CD14-positive monocyte (primary cell): ENCODE measurements around the gene SCAMP5. TPM values are rescaled to one million over a fixed set of nuclear protein-coding genes. Genes with fewer than 3 reads are reported as not detected.

ENCODE experiments used
- DNase-seq, 3 donors: peaks; one replicate each; pipeline ENCODE4 v3.0.0-alpha.2; 2011 to 2022
- H2AFZ ChIP-seq: 2 replicates; pipeline ENCODE4 v1.6.0; 2012; ENCODE audit warnings: mild to moderate bottlenecking, low read depth, low read length, inconsistent platforms; ENCODE audit not compliant: insufficient read depth, poor library complexity, severe bottlenecking
- H3K27ac ChIP-seq, 2 donors: 1 replicate in 1 of 2; 2 replicates in 1 of 2; pipeline ENCODE4 v1.5.1; 2012 to 2013; ENCODE audit warnings: low read length in 2 of 2, control low read depth in 1 of 2, inconsistent platforms in 1 of 2, low read depth in 1 of 2, mild to moderate bottlenecking in 1 of 2
- H3K27me3 ChIP-seq, 2 donors: one replicate each; pipeline versions ENCODE4 v1.6.0 to v1.6.1; 2011 to 2013; ENCODE audit warnings: low read length in 2 of 2; ENCODE audit not compliant: control insufficient read depth in 2 of 2, insufficient read depth in 2 of 2
- H3K36me3 ChIP-seq, 2 donors: replicated peaks in 1 of 2; 1 replicate in 1 of 2; 2 replicates in 1 of 2; pipeline versions ENCODE4 v1.5.1 to v1.6.1; 2012 to 2013; ENCODE audit warnings: low read length in 2 of 2, control low read depth in 1 of 2, inconsistent platforms in 1 of 2, mild to moderate bottlenecking in 1 of 2; ENCODE audit not compliant: insufficient read depth in 2 of 2, control insufficient read depth in 1 of 2
- H3K4me1 ChIP-seq, 2 donors: 1 replicate in 1 of 2; 2 replicates in 1 of 2; pipeline versions ENCODE4 v1.5.1 to v1.6.1; 2012 to 2013; ENCODE audit warnings: low read length in 2 of 2, control low read depth in 1 of 2, inconsistent platforms in 1 of 2, mild to moderate bottlenecking in 1 of 2, moderate library complexity in 1 of 2; ENCODE audit not compliant: insufficient read depth in 2 of 2, control insufficient read depth in 1 of 2
- H3K4me2 ChIP-seq: replicated peaks from 2 replicates; pipeline ENCODE3; 2012; ENCODE audit warnings: low read length, moderate library complexity, mild to moderate bottlenecking; ENCODE audit not compliant: poor library complexity, severe bottlenecking; ENCODE audit errors: extremely low read depth
- H3K4me3 ChIP-seq, 3 experiments: fragments of 200-600 bp in 1 of 3; sonication (generic) in 1 of 3; replicated peaks in 1 of 3; 1 replicate in 2 of 3; 2 replicates in 1 of 3; pipeline ENCODE4 v1.5.1; 2011 to 2013; ENCODE audit warnings: low read length in 3 of 3, mild to moderate bottlenecking in 3 of 3, control low read depth in 2 of 3, low read depth in 2 of 3, inconsistent platforms in 1 of 3, moderate library complexity in 1 of 3
- H3K79me2 ChIP-seq: 2 replicates; pipeline ENCODE4 v1.6.0; 2012; ENCODE audit warnings: mild to moderate bottlenecking, control low read depth, inconsistent platforms, low read length, moderate library complexity; ENCODE audit not compliant: insufficient read depth
- H3K9ac ChIP-seq: 2 replicates; pipeline ENCODE4 v1.6.0; 2017; ENCODE audit warnings: low read length, mild to moderate bottlenecking; ENCODE audit not compliant: insufficient read depth, poor library complexity, severe bottlenecking
- H3K9me3 ChIP-seq, 2 donors: replicated peaks in 1 of 2; 1 replicate in 1 of 2; 2 replicates in 1 of 2; pipeline versions ENCODE4 v1.5.1 to v1.6.1; 2012 to 2013; ENCODE audit warnings: low read length in 2 of 2, control low read depth in 1 of 2; ENCODE audit not compliant: control insufficient read depth in 1 of 2, insufficient read depth in 1 of 2
- H4K20me1 ChIP-seq: 2 replicates; pipeline ENCODE4 v1.6.0; 2012; ENCODE audit warnings: mild to moderate bottlenecking, low read length, control low read depth, moderate library complexity; ENCODE audit not compliant: insufficient read depth
- H3K27ac Mint-ChIP-seq, 7 donors: one replicate each; pipeline ENCODE4 v1.8.0; 2020; ENCODE audit warnings: mild to moderate bottlenecking in 7 of 7, mixed read lengths in 7 of 7, moderate library complexity in 6 of 7, inconsistent platforms in 2 of 7
- H3K27me3 Mint-ChIP-seq, 3 donors: one replicate each; pipeline ENCODE4 v1.8.0; 2021 to 2022; ENCODE audit warnings: low read depth in 3 of 3, mild to moderate bottlenecking in 3 of 3, mixed read lengths in 3 of 3, moderate library complexity in 3 of 3, inconsistent platforms in 1 of 3
- H3K36me3 Mint-ChIP-seq, 2 donors: one replicate each; pipeline ENCODE4 v1.8.0; 2020; ENCODE audit warnings: mixed read lengths in 2 of 2, inconsistent platforms in 1 of 2, mild to moderate bottlenecking in 1 of 2
- H3K4me1 Mint-ChIP-seq: one replicate; pipeline ENCODE4 v1.8.0; 2020; ENCODE audit warnings: mild to moderate bottlenecking, mixed read lengths
- H3K4me3 Mint-ChIP-seq, 2 donors: one replicate each; pipeline ENCODE4 v1.8.0; 2020; ENCODE audit warnings: mild to moderate bottlenecking in 2 of 2, mixed read lengths in 2 of 2, moderate library complexity in 1 of 2
- H3K9me3 Mint-ChIP-seq, 7 donors: one replicate each; pipeline ENCODE4 v1.8.0; 2020 to 2022; ENCODE audit warnings: mixed read lengths in 7 of 7, mild to moderate bottlenecking in 6 of 7, moderate library complexity in 6 of 7, inconsistent platforms in 2 of 7
- WGBS: methylation state at CpG from one replicate; pipeline ENCODE4 v1.1.5; 2013; ENCODE audit warnings: missing lambda C conversion rate; ENCODE audit not compliant: insufficient coverage; 5-methylcytosine and 5-hydroxymethylcytosine counted together
- intact Hi-C, 2 donors: fragments of 100-400 bp; cut with micrococcal nuclease; formaldehyde crosslinking; loops; one replicate each; pipeline versions ENCODE4 v1.15.0 to v1.15.1; 2023
- polyA minus RNA-seq: library from RNA; depleted of rRNA, polyadenylated mRNA; stranded (reverse); fragments of >200 nt; gene quantifications from 2 replicates; pipeline ENCODE4 v1.2.3, GENCODE V29; 2012
- polyA plus RNA-seq, 3 donors: library from polyadenylated mRNA; depleted of rRNA in 1 of 3; unstranded in 2 of 3; stranded (reverse) in 1 of 3; fragments of 300-500 nt in 2 of 3; fragments of >200 nt in 1 of 3; fragmentation: Illumina TruSeq in 2 of 3; gene quantifications; 1 replicate in 2 of 3; 2 replicates in 1 of 3; pipeline ENCODE4 v1.2.3, GENCODE V29; 2012 to 2021
- total RNA-seq, 12 experiments: library from RNA in 1 of 12; stranded (reverse) in 1 of 12; fragments of 120-200 nt in 1 of 12; gene quantifications; one replicate each; pipeline ENCODE4 v1.2.4 and lab custom pipeline; 2013 to 2026; ENCODE audit warnings: mixed read lengths in 6 of 12, inconsistent platforms in 1 of 12
- TF ChIP-seq, protein P1 (sequence below): fragments of 200-600 bp; IDR thresholded peaks from one replicate; pipeline ENCODE4 v1.8.0; 2022; ENCODE audit warnings: antibody characterized with exemption, mild to moderate bottlenecking

Gene SCAMP5, protein sequence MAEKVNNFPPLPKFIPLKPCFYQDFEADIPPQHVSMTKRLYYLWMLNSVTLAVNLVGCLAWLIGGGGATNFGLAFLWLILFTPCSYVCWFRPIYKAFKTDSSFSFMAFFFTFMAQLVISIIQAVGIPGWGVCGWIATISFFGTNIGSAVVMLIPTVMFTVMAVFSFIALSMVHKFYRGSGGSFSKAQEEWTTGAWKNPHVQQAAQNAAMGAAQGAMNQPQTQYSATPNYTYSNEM
- 0.39 TPM for total RNA-seq (2013)
- polyA plus RNA-seq (under 1 TPM in 2 of 3 donors, not detected in 1; 0.08 to 0.32 TPM), polyA minus RNA-seq (0.28 and 1.0 TPM in 2 replicates), total RNA-seq (lab: John Stamatoyannopoulos, UW) (0.08 to 6.6 (median 0.34) reads per million in 11 experiments)

DNA sequence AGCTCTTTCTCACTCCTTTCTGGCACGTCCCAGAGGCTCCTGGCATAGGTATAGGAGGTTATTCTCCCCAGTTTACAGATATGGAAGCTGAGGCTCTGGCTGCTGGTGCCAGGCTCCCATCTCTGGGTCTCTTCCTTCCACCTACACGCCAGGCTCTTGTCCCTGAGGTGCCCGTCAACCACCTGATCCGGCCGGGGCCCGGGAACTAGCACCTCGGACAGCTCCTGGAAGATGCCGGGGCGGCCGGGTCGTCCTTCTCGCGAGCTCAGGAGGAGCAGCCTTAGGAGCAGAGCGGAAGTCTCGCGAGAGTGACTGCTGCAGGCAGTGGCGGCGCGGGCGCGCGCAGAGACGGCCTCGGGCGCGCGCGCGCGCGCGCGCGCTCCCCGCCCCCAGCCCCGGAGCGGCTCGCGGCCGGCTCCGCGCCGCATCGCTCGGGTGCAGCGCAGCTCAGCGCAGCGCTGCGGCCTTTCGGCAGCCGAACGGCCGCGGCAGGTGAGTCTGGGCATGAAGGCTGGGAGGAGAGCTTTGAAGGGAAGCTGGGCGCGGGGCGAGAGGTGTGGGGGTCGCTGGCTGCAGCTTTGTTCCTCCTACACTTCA, at the start of gene SCAMP5:
TSS of gene SCAMP5 (plus strand) at position 382 of the 597 bp plus-strand sequence. CDS start 16,277 bp downstream, outside the sequence.
- peaks cover 0 to 9% (median 5%) of the 10 kb centered on the region in 7 donors for H3K9me3 Mint-ChIP-seq
- Histone ChIP-seq H3K27me3 (peaks cover 13 to 29% of the 10 kb centered on the region in 2 donors), H3K9me3 (no peaks in the 10 kb centered on the region), H3K4me3 (peak within 1 kb of the TSS; percentile 49 to 84 (median 58)), H3K36me3 (no peaks in the 10 kb centered on the region), H3K4me1 (peaks cover 10 to 11% of the 10 kb centered on the region in 2 donors), H3K27ac (no peak within 1 kb of the TSS), H3K9ac (peak within 1 kb of the TSS; percentile 46), H4K20me1 (no peaks in the 10 kb centered on the region), H3K79me2 (no peaks in the 10 kb centered on the region), H3K4me2 (peak within 1 kb of the TSS; percentile 90), H2AFZ (peak within 1 kb of the TSS; percentile 70)
- H3K4me1 Mint-ChIP-seq: peaks cover 18% of the 10 kb centered on the region
- peaks cover 32 to 47% (median 34%) of the 10 kb centered on the region in 3 donors for H3K27me3 Mint-ChIP-seq
- TF ChIP-seq, protein P1, sequence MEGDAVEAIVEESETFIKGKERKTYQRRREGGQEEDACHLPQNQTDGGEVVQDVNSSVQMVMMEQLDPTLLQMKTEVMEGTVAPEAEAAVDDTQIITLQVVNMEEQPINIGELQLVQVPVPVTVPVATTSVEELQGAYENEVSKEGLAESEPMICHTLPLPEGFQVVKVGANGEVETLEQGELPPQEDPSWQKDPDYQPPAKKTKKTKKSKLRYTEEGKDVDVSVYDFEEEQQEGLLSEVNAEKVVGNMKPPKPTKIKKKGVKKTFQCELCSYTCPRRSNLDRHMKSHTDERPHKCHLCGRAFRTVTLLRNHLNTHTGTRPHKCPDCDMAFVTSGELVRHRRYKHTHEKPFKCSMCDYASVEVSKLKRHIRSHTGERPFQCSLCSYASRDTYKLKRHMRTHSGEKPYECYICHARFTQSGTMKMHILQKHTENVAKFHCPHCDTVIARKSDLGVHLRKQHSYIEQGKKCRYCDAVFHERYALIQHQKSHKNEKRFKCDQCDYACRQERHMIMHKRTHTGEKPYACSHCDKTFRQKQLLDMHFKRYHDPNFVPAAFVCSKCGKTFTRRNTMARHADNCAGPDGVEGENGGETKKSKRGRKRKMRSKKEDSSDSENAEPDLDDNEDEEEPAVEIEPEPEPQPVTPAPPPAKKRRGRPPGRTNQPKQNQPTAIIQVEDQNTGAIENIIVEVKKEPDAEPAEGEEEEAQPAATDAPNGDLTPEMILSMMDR: no peak
- H3K27ac Mint-ChIP-seq: peak within 1 kb of the TSS in 1 of 7 donors; percentile 25
- peaks cover 0 to 3% of the 10 kb centered on the region in 2 donors for H3K36me3 Mint-ChIP-seq
- intact Hi-C loops: no loop called here
- H3K4me3 Mint-ChIP-seq: peak within 1 kb of the TSS; percentile 77 to 89
- 0% methylated on average over 53 of the region's 58 CpGs for WGBS
- DNase-seq: peak; percentile 86 to 91 (median 88)

DNA sequence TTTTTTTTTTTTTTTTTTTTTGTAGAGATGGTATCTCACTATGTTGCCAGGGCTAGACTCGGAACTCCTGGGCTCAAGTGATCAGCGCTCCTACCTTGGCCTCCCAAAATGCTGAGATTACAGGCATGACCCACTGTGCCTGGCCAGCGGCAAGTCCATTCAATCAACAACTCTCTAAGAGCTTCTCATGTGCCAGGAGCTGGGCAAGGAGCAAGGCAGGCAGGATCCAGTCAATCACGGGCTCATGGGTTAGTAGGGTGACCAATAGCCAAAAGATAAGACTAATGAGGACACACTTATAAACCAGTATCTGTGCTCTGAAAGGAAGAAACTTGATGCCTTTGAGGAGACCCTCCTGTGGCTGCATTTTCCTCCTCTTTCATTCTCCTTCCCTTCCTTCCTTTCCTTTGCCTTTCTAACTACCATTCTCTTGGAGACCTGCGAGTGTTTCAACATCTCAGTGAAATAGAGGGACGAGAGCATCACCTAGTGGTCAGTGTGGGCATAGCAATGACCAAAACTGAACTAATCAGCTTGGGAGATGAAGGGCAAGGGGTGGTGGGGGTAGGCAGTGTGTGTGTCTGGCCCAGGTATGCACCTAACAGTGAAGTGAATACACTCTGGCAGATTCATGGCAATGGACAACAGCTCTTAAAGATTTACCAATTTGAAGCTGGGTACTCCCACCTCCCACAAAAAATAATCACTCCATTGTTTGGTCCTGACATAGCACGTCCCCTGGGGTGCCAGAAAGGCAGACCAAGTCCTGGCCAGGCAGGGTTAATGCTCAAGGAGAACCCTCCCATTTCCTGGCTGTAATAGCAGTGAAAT, 45.1 kb upstream of the SCAMP5 start:
- Histone ChIP-seq H3K27me3 (no peaks in the 10 kb centered on the region), H3K4me1 (peaks cover 6 to 10% of the 10 kb centered on the region in 2 donors), H3K4me2 (no peak overlapping the region), H3K4me3 (no peak overlapping the region), H4K20me1 (peaks cover 10% of the 10 kb centered on the region), H3K79me2 (peaks cover 4% of the 10 kb centered on the region), H3K36me3 (no peaks in the 10 kb centered on the region), H3K9me3 (no peaks in the 10 kb centered on the region), H2AFZ (no peak overlapping the region), H3K9ac (no peak overlapping the region), H3K27ac (no peak overlapping the region)
- peaks cover 0 to 2% (median 0%) of the 10 kb centered on the region in 7 donors for H3K9me3 Mint-ChIP-seq
- TF ChIP-seq, protein P1: peak; percentile 98
- H3K4me1 Mint-ChIP-seq: peaks cover 12% of the 10 kb centered on the region
- peaks cover 6 to 10% (median 7%) of the 10 kb centered on the region in 3 donors for H3K27me3 Mint-ChIP-seq
- no peak overlapping the region for H3K4me3 Mint-ChIP-seq
- H3K27ac Mint-ChIP-seq: no peak overlapping the region
- H3K36me3 Mint-ChIP-seq: no peaks in the 10 kb centered on the region
- DNase-seq: peak; percentile 58 to 79 (median 70)
- intact Hi-C loops: no loop called here
- 50% methylated on average over 2 of the region's 7 CpGs for WGBS
